Measurements from ENCODE around the gene KRTAP6-1.

Gene KRTAP6-1, protein sequence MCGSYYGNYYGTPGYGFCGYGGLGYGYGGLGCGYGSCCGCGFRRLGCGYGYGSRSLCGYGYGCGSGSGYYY

DNA sequence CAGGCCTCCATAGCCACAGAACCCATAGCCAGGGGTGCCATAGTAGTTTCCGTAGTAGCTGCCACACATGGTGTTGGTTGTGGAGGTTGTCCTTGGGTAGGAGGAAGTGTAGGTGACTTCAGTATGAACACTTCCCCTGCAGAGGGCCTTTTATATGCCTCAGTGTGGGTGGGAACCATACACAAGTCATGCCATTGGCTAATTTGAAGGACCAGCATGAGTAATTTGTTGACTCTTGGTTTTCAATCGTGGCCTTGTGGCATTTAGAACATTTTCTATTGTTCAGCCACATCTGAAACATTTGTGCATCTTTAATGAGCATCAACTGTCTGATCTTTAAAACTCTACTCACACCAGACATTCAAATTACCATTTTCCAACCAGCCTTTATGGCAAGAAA, at the start of gene KRTAP6-1:
Gene KRTAP6-1 (minus strand): TSS at position 95 of the 400 bp plus-strand sequence. CDS start 26 bp downstream, at position 69.
- DNase-seq, result no peak

DNA sequence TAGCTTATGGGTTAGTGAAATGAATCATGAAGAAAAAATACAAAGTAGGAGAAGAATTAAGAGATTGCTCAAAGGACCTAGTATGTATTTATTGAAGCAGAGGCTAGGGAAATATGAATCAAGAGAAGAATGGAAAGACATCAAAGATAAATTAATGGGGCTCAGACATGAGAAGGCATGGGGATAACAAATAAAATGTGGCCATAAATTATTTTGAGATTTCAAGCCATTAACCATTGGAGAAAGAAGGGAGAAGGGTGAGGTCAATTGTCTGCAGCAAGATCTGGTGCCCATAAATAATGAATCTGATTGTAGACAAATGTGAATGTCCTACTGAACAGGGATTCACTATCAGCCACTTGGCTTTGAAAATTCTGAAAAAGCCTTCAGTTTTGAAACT, 39.2 kb upstream of the KRTAP6-1 start:
- no peak for DNase-seq

DNA sequence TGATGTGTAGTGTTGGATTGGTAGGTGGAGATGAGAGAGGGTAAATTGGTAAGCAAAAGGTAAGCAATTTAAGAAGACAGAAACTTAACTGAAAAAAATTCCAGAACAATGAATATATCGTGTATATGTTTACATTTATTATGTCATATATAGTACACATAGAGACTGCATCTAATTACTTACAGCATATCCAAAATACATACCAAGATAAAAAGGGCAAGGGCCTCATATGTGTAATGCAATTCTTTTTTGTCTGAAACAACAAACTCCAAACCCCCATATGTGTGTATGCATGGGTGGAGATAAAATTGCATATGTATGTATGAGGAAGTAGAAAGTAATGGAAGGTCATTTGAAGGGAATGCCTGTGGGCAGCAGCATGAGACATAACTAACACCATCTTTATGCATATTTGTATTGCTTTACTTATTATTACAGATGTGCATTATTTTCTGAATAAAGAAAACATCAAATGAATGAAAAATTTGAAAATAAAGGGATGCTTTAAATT, 33.2 kb upstream of the KRTAP6-1 start:
- no peak for DNase-seq

DNA sequence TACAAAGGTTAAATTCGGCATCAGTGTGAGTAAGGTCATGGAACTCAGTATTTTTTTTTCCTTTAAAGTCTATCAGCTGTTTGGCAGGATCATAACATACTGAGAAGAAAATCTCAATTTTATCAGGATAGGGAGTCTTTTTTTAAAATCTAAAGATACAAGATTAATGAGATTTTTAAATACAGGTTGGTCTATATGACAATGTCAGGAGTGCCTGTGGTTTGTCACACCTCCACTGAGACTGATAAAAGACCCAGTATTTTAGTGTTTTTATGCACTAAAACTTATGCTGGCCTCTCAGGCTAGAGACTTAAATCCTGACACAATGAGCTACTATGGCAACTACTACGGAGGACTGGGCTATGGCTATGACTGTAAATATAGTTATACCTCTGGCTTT, 28.8 kb upstream of the KRTAP6-1 start, which contains the start of gene KRTAP20-3:
Gene KRTAP20-3 (plus strand): TSS at position 301 of the 400 bp plus-strand sequence.
- DNase-seq, result no peak

DNA sequence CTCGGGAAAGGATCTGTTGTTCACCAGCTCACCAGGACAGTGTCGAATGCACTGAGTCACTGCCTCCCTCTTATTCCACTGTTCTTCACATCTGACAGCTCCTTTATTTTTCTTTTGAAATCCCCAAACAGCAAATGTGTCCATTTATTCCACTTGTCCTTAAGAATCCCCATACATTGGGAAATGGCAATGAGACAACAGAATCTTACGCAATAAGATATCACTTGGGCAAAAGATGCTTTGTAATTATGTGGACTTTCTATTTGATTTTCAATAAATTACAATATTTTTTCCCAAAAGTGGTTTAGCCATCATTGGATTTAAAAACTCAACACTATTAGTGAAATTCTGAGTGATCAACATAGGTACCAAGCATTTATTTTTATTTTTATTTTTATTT, 25.0 kb upstream of the KRTAP6-1 start:
- DNase-seq, result no peak

DNA sequence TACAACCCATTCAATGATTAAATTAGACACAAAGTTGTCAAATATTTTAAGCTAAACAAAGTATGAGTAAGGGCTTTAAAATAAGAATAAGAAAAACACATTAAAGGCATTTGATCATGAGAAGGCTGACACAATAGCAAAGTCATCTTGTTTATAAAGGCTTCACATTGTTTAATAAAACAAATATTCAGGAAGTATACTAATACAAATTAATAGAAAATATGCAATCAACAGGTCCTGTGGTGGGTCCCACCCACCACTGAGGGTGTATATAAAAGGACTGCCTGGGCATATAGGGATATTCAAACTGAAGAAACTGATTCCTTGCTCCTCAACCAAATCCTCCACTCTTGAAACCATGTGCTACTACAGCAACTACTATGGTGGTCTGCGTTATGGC, 21.2 kb upstream of the KRTAP6-1 start, which contains the start of gene KRTAP20-2:
Gene KRTAP20-2 (plus strand): TSS at position 301 of the 400 bp plus-strand sequence. CDS start 58 bp downstream, at position 359.
- no peak for DNase-seq

DNA sequence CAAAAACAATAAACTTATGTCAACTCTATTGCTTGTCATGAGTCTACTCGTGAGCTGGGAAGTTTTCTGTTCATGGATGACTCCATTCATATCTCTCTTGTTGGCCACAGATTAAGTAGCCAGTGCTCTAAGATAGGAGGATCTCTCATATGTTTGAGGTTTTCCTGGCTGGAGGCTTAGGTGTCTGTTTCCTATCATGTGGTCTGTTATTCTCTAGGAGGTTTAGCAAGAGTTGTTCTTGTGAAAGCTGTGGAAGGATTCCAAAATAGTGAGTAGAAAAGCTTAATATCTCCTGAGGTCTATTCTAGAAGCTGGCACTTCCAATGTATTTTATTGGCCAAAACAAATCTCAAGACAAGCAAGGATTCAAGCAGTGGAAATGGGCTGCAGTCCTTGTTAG, 15.5 kb upstream of the KRTAP6-1 start:
- no peak for DNase-seq

DNA sequence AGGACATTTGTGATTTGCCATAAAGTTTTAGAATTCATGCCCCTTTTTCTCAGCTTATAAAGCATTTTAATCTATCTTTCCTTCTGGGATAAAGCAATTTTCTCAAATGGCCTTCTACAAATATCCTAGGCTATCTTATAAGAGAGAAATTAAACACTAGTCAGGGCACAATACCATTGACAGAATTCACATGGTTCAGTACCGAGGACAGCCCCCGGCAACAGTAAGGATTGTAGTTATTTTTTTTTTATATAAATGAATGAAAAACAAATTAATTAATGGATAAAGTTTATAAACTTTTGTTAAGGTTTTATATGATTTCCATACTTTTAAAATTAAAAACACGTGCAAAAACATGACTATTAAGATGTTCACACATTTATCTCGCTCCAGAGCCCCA, 14.4 kb upstream of the KRTAP6-1 start:
- DNase-seq, result no peak

DNA sequence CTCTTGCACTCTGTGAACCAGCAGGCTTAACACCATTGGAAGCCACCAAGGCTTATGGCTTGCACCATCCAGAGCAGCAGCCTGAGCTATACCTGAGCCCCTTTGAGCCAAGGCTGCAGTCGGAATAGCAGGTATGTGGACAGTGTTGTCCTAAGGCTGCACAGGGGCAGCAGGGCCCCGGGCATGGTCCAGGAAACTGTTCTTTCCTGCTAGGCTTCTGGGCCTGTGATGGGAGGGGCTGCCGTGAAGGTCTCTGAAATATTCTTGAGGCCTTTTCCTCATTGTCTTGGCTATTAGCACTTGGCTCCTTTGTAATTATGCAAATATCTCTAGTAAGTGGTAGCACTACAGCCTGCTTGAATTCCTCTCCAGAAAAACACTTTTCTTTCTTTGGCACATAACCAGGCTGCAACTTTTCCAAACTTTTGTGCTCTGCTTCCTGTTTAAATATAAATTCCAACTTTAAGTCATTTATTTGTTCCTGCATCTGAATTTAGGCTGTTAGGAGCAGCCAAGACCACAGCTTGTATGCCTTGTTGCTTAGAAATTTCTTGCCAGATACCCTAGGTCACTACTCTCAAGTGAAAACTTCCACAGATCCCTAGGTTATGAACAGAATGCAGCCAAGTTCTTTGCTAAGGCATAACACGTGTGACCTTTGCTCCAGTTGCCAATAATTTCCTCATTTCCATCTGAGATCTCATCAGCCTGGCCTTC, 11.9 kb upstream of the KRTAP6-1 start:
- no peak for DNase-seq

DNA sequence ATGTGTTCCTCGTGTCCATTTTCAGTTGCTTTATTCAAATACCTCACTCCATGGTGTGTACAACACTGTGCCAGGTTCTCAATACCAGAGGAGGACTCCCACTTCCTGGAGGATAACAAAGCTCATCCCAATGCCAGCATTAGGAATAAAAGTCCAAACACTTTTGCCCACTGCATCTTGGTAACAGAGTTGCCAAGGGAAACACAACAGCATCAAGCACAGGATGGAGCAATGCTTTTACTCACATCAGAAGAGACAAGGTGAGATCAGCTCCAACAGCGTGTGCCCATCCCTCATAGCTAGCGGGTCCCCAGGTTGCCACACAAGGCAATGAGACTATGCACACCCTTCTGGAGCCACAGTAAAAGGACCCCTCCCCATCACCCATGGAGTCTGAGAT, 9.6 kb upstream of the KRTAP6-1 start:
- no peak for DNase-seq

DNA sequence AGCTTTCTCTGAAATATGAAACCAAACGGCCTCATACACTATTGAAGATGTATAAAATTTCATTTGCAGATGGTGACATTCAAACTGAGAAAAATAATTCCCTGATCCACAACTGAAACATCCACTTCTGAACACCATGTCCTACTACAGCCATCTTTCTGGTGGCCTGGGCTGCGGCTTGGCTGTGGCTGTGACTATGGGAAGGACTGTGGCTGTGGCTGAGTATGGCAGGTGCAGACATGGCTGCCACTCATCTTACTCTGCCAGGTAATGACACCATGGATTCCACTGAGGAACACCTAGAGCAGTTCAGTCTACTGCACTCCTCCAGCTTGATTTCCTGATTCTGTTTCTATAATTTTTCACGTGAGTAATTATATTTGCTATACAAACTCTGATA, 6.8 kb upstream of the KRTAP6-1 start, which contains the start of gene KRTAP20-4:
Gene KRTAP20-4 (plus strand): TSS at position 106 of the 400 bp plus-strand sequence.
- no peak for DNase-seq

DNA sequence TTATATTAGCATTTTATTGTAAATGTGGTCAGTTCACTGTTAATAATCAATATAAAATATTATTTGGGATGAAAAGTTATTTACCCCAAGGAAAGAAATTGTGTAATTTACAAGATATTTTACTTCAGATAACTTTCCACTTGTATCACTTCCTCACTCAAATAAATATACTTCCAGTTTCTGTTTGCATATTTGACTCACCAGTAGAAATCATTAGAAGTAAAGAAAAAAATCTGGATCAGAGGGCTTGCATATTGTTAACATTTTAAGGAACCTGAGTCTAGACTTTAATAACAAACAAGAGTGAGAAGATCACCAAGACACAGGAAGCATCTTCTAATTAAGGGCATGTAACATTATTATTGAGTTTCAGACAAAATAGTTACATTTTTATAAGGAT, 6.3 kb upstream of the KRTAP6-1 start:
- no peak for DNase-seq

DNA sequence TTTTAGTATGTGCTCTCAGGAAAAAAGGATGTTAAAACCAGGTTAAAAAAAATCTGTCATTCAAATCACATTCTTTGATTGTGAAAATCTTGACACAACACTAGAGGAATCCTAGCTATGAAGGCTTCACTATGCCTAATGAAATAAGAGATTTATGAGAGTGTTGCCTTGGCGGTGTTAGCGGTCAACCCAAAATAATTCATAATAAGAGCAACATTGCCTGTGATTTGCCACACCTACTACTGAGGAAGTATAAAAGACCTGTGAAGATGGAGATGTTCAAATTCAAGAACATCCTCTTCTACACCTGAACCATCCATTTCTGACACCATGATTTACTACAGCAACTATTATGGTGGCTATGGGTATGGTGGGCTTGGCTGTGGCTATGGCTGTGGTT, 2.4 kb upstream of the KRTAP6-1 start, which contains the start of gene KRTAP20-1:
Gene KRTAP20-1 (plus strand): TSS at position 301 of the 400 bp plus-strand sequence. CDS start 30 bp downstream, at position 331.
- DNase-seq, result no peak

DNA sequence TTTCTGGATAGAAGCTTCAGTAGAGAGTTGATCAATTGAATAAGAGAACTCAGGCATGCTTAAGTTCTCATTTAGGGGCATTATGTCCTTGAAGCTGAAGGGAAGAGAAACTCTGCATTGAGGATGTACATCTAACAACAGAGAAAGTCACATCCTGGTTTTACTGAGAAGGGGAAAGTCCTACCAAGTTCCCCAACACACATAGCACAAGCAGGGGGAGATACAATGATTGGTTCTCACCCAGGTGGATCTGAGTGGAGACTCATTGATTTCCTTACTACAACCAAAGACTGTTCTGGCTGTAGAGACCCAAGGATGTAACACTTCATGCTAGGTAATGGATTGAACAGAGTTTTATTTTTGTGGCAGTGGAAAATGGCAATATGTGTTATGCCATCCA, 1.5 kb upstream of the KRTAP6-1 start:
- no peak for DNase-seq

DNA sequence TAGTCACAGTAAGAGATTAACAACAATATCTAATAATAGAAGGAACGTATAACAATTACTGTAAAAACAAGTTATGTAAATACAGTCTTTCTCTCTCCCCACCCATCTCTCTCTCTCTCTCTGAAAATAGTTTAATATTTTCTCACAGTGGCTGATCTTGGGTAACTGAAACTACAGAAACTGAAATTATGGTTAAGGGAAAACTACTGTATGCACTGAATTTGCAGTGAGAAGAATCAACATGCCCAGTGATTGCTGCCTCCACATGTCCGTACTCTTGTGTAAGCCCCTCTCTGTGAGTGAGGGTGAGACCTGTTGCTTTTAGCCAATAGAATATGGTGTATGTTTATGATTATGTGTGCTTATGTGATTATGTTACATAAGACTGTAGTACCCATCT, 1.6 kb downstream of the KRTAP6-1 start:
- DNase-seq, result no peak

DNA sequence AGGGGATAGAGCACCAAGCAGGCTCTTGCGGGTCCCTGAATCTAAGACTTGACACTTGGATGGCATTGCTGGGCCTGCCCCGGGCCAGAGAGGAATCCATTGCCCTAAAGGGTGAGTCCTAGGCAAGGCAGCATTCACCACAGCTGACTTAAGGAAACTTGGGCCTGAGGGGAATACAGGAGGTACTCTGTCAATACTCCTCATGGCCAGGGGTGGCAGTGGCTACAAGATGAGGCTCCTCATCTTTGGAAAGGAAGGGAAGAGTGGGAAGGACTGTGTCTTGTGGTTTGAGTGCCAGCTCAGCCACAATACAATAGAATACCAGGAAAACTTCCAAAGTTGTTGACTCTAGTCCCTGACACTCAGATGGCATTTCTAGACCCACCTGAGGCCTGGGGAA, 7.8 kb downstream of the KRTAP6-1 start:
- DNase-seq, result no peak

DNA sequence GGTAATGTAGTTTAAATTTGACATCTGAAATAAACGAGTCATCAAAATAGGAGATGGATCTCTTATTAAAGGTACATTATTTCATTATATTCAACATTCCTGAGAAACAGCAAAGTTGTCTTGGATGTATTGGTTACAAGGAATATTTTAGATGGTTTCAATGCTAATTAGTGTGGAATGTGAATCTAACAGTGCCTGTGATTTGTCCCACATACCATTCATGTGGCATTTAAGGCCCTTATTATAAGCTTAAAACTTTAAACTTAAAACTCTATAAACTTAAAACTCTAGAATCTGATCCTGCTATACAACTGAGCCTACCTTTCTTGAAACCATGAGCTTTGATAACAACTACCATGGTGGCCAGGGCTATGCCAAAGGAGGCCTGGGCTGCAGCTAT, 12.9 kb downstream of the KRTAP6-1 start, which contains the start of gene KRTAP22-1:
Gene KRTAP22-1 (plus strand): TSS at position 301 of the 400 bp plus-strand sequence.
- DNase-seq, result no peak

DNA sequence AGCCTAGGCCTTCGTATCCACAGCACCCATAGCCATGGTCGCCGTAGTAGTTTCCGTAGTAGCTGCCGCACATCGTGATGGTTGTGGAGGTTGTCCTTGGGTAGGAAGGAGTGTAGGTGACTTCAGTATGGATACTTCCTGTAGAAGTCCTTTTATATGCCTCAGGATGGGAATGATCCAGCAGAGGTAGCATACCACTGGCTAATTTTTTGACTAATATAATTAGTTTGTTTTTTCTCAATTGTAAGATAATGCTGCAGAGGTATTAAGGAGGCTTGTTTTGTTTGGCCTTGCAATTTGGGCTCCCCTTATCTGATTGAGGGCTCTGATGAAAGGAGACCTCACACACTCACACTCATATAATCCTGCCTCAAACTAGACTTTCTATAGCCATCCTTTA, 14.9 kb downstream of the KRTAP6-1 start, which contains the start of gene KRTAP6-2:
Gene KRTAP6-2 (minus strand): TSS at position 101 of the 400 bp plus-strand sequence. CDS start 28 bp downstream, at position 73.
- no peak for DNase-seq

DNA sequence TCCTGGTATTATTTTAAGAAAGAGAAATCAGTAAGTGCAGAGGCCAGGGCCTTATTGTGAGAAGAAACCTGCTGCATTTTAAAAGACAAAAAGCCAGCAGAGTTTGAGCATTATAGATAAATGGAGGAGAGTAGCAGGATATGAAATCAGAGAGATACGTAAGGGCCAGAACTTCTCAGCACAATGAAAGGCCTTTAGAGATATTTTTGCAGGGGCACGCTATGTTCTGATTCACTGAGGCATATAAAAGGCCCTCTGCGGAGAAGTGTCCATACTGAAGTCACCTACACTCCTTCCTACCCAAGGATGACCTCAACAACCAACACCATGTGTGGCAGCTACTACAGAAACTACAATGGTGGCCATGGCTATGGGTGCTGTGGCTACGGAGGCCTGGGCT, 21.6 kb downstream of the KRTAP6-1 start, which contains the start of gene KRTAP6-3:
Gene KRTAP6-3 (plus strand): TSS at position 301 of the 400 bp plus-strand sequence. CDS start 6 bp downstream, at position 307.
- no peak for DNase-seq

DNA sequence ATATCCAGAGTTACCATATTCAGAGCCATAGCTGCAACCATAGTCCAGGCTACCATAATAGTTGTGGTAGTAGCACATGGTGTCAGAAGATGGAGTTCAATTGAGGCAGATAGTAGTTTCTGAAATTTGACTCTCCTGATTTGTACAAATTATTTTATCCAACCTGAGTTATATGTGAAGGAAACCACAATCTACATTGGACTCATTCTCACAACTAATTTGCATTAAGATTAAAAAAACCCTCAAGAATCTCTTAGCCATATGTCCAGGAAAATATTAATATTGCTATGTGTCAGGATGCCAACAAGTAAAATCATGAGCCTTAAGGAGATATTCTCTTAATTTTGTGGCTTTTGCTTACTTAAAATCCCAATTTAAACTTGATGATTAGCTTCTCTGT, 23.4 kb downstream of the KRTAP6-1 start, which contains the start of gene KRTAP22-2:
Gene KRTAP22-2 (minus strand): TSS at position 101 of the 400 bp plus-strand sequence.
- no peak for DNase-seq

DNA sequence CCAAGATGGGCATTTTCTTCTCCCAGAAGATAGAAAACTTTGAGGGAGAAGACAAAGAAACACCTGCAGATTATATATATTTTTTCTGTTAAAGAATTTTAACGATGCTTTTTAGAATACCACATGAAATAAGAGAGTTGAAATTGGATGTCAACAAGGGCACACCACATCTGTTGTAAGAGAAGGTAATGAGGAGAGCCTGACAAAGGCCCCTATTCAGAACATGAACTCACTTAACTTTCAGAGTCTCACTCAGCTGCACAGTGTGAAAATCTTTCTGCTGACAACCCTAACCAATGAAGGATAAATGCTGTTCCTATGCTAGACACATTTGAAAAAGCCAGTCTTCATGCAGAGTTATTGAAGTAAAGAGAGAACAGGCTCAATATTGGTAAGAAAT, 30.9 kb downstream of the KRTAP6-1 start:
- DNase-seq, result no peak

DNA sequence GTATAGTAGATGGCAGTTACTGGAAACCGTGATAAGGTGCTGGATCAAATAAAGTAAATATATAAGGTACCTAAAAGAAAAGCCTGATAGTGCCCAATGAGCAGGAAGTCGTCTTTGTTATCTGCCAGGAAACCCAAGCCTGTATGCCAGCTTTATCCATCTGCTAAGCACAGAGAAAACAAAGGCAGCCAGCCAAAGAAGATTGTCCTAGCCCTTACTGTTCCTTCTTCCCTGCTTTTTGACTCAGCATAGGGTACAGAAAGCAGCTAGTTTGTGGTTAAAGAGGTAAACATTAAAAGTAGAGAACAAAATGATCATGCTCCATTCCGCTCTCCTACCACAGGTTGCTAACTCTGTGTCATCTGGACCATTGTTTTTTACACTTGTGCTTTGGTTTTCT, 33.6 kb downstream of the KRTAP6-1 start:
- no peak for DNase-seq

DNA sequence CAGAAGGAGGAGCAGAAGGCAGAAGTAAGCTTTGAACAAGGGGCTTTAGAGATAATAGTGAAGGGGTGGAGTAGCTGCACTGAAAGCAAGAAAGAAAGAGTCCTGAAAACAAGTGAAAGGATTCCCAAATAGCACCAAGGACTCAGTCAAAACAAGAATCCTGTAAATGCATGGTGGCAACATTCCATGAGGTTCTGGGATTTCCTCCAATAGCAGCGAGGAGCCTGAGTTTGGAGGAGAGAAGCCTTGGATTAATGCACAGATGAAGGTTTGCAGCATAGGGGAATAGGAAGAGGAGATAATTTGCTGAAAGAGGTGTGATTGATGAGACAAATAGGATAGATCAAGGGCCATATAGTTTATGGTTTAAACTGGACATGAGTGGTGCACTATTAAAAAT, 34.4 kb downstream of the KRTAP6-1 start:
- no peak for DNase-seq

DNA sequence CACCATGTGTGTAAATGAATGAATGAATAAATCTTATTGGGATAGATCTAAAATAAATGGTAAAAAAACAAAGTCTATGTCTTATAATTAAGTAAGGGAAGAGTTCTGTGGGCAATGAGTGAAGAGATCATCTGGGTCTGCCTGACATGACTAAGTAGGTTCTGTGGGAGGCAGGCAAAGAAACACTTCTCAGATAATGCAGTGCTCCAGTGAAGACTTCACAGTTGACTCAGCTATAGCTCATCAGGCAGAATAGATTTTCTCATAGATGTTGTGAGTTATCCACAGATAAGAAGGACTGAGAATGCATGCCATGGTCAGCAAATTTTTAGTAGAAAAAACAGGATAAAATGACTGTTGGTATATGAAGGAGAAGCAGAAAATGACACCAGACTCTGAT, 36.0 kb downstream of the KRTAP6-1 start:
- no peak for DNase-seq

Data from activated CD4-positive, alpha-beta T cell treated with anti-CD3 and anti-CD28 coated beads, Interleukin-2, amount 50 U/mL, for 1 hour (primary cell).